Measurements from ENCODE around the gene MEIS3.
A peak's percentile ranks its signal among the peaks of the same experiment; 100 is the strongest.
"Not testable (repeated sequence)": the region's sequence is repeated elsewhere in the genome, so short reads cannot be mapped to it uniquely, and the experiment has no call there.

The MEIS3 gene

GRCh38 chr19:47381653-47382279 is 37.6 kb downstream of the MEIS3 start:
- DNase-seq, result no peak

GRCh38 chr19:47381121-47381520 is 38.2 kb downstream of the MEIS3 start:
- DNase-seq, result no peak

GRCh38 chr19:47380559-47380958 is 38.8 kb downstream of the MEIS3 start:
- no peak for DNase-seq

GRCh38 chr19:47379381-47379938 is 39.9 kb downstream of the MEIS3 start:
- DNase-seq, result peak; percentile 61

- no peak for DNase-seq
Measured at GRCh38 chr19:47378246-47378645, 41.1 kb downstream of the MEIS3 start.

- DNase-seq, result no peak
Measured at GRCh38 chr19:47377801-47378200, 41.5 kb downstream of the MEIS3 start.

- peak; percentile 7 for DNase-seq
Measured at GRCh38 chr19:47377208-47377701, 42.1 kb downstream of the MEIS3 start.

- DNase-seq, result no peak
Measured at GRCh38 chr19:47376589-47377144, 42.7 kb downstream of the MEIS3 start.

- DNase-seq, result no peak
Measured at GRCh38 chr19:47375694-47376588, 43.4 kb downstream of the MEIS3 start.

GRCh38 chr19:47374876-47375693 is 44.2 kb downstream of the MEIS3 start:
- DNase-seq, result no peak

GRCh38 chr19:47373246-47374240 is 45.8 kb downstream of the MEIS3 start:
- DNase-seq, result no peak

- no peak for DNase-seq
Measured at GRCh38 chr19:47372603-47373002, 46.7 kb downstream of the MEIS3 start.

GRCh38 chr19:47371261-47371660 is 48.1 kb downstream of the MEIS3 start:
- no peak for DNase-seq

- DNase-seq, result no peak
Measured at GRCh38 chr19:47370045-47370611, 49.2 kb downstream of the MEIS3 start.

GRCh38 chr19:47365455-47365854 is 53.9 kb downstream of the MEIS3 start:
- not testable (repeated sequence) for DNase-seq

GRCh38 chr19:47363758-47364531 is 55.4 kb downstream of the MEIS3 start:
- no peak for DNase-seq

- no peak for DNase-seq
Measured at GRCh38 chr19:47362321-47362720, 57.0 kb downstream of the MEIS3 start.

GRCh38 chr19:47358936-47359335 is 60.4 kb downstream of the MEIS3 start:
- no peak for DNase-seq

GRCh38 chr19:47357788-47358680 is 61.3 kb downstream of the MEIS3 start:
- DNase-seq, result no peak
